ENCODE results near the gene SRD5A1.
"Not testable (repeated sequence)": the region's sequence is repeated elsewhere in the genome, so short reads cannot be mapped to it uniquely, and the experiment has no call there.

Gene SRD5A1

DNA sequence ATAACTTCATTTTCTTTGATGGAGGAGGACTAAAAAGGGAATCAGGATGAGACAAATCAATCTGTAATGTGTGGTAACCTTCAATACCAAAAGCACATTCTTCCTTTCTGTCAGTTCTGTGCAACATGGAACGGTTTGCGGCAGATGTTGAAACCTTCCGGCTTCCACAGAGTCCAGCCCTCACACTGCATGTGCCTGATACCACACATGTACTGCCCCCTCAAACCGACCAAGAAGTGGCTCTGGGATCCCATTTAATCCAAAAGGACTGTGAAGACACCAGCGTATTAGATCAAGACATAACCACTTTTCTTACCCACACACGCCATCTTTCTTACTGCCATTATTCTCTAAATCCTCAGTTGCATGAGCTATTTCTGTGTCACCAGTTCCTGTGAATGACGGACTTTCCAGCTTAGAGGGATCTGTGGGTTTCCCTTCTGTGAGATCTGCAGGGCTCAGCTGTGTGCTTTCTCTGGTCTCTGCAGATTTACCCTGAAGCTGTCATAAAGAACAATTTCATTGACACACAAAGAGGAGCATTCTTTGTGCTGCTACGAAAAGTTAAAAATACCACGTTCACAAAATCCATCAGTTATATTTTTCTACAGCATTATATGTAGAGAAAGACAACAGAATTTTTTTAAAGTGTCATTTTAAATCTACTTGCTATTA lies 26.2 kb upstream of the SRD5A1 start:
- no peak for DNase-seq

DNA sequence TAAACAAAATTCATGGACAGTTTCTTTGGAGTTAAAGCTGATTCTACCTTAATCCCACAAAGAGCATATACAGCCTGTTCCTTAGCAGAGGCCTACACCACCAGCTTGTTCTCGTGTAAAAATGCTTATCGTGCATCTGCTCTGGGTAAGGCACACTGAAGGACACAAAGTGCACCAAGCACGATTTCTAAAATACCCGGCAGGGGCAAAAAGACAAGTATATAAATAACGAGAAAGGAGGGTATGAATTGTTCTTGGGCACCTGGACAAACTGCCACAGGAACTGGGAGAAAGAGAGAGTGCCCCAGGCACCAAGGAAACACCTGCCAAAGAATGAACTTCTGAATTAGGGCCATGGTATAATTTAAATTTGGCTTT lies 25.7 kb upstream of the SRD5A1 start:
- no peak for DNase-seq

DNA sequence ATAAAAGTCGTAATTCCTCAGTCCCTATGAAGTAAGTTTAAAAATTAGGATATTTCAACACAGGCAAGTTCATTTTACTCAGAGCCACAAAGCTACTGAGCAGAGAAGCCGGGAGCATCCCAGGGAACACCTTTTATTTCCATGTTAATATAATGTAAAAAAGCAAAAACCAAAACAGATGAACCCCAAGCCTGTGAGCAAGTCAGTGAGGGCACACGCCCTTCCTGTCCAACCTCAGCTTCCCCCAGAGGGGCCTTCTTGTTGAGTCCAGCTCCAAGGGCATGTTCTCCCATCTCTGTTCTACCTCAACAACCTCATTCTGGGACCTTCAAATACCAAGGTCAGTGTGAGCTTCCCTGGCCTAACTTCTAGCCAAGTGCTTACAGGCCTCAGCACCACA lies 25.2 kb upstream of the SRD5A1 start:
- no peak for DNase-seq

DNA sequence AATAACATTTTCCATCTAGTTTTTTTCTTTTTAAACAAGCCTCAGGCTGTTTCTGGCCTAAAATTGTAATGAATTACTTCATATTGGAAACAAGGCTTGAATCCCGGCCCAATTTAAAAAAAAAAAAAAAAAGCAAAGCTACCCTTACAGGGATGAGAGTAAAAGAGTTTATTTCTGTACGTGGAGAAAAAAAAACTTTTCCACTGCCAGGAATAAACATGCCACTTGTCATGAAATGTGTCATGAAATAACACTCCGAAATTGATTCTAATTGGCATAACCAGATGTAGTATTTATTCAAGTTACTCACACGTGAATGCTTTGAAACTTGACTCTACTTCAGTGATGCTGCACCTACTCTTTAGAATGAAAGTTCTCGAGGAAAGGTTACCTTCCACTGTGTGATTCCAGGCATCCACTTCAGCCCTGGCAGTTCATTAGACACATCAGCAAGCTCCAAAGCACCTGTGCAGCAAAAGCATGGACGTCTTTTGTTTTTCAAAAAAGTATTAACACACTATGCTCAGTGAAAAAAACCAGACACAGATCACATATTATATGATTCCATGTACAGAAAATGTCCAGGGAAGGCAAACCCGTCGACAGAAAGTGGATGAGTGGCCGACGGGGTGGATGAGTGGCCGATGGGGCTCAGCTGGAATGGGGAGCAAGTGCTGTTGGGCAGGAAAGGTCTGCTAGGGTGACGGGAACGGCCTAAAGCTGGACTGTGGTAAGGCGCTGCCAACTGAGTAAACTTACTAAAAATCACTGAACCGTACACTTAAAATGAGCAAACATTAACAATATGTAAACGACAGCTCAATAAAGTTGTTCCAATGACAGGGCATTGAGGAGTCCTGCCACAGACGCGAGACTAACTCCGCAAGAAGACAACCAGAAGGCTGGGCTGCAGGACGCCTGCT lies 21.6 kb upstream of the SRD5A1 start:
- DNase-seq: no peak

DNA sequence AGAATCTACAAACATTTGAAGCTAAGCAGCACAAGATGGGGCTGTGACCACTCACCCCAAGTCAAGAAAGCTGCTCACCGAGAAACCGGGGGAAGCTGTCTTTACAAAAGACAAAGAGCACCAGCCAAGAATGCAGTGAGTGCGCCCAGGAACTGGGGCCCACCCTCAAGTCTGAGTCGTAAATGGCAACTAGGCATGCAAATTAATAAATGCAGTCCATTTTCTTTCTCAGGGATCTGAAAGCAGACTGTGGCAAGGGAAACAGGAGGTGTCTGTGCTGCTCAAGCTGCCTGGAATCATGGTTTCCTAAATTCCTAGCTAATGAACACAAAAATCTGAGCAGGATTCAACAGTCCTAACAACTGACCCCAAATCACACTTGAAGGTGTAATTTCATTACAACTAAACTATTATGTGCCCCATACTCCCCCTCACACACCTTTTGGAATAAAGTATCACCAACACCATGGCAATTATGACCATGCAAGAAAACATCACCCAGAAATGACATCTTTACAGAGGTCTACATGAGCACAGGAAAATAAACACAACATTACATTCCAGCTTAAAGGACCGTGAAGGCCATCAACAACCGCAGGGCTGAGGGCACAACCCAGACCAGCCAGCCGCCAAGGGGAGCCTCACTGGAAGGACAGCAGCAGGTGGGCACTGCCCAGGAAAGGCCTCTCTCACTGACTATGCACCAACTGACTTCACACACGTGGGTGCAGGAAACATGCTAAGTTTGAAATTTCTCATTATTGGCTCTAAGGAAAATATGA lies 18.0 kb upstream of the SRD5A1 start:
- DNase-seq: no peak

DNA sequence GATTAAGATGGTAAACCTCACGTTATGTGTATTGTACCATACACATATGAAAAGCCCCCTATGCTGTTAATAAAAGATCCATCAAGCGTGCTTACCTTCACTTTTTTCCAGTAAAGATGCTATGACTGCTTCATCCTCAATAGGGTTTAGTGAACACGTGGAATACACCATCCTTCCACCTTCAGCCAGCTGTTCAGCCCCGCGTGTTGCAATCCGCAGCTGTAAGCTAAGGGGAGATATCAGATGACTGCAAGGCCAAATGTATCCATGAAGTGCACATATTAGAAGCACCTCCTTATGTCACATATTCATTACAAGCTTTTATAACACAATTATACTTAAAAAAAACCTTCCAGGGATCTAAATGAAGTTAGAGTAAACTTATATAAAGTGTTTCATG lies 16.6 kb upstream of the SRD5A1 start:
- no peak for DNase-seq

DNA sequence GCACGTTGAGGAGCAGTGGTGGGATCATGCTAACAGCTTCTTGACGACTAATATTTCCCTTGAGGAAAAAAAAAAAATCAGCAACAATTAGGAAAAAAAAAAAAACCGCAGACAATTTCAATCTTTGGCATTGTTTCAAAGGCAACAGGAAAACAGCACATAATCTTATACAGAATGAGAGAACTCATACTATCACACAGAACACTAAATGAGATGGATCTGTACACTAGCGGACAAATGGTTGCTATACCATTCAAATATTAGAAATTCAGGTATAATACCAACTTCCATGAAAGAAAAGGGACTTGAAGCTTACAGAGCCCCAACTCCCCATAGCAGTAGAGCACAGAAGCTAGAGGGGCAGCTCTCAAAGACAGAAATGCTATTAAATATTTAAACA lies 10.0 kb upstream of the SRD5A1 start:
- DNase-seq: no peak

DNA sequence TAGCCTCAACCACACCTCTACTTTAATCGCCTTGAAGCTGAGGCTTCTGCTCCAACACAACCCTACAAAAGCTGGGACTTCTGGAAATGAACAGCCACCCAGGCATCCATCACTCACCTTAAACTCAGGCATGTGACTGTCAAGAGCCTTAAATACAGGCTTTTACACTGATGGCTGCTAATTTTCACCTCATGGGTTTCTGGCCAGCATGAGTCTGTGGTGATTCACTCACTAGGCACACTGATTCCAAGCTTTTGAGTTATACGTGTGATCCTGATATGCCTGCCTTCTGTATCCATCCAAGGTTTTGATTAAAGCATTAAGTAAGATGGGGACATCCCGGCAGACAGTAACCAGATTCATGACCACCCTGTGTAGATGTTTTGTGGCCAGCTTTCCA lies 9.3 kb upstream of the SRD5A1 start:
- no peak for DNase-seq

DNA sequence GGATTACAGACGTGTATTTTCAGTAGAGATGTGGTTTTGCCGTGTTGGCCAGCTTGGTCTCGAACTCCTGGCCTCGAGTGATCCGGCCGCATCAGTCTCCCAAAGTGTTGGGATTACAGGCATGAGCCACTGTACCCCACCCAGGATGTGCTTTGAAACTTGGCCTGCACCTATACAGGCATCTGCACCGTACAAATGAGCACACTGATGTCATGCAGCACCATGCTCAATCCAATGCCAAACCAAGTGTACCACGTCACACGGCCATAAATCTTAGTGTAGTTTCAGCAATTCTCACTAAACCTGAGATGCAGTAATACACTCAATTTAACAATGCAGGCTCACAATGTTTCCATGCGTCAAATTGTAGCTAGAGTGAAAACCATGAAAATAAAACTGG lies 6.7 kb upstream of the SRD5A1 start:
- no peak for DNase-seq

DNA sequence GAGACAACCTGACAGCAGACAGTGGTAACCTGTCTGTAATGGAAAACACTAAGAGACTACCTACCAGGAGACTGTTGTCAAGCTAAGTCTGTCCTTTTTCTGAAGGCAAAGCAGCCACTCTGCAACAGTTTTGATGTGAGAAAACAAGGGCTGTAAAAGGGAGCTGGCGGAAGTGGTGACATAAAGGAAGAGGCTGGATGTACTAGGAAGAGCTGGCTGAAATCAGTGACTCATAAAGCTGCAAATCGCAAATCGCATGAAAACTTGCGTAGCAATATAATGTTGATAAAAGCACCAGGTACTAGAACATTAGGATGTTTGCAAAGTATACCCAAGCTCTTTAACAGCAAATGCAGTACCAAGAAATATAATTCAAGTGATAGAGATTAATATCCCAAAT lies 1.8 kb upstream of the SRD5A1 start:
- no peak for DNase-seq

DNA sequence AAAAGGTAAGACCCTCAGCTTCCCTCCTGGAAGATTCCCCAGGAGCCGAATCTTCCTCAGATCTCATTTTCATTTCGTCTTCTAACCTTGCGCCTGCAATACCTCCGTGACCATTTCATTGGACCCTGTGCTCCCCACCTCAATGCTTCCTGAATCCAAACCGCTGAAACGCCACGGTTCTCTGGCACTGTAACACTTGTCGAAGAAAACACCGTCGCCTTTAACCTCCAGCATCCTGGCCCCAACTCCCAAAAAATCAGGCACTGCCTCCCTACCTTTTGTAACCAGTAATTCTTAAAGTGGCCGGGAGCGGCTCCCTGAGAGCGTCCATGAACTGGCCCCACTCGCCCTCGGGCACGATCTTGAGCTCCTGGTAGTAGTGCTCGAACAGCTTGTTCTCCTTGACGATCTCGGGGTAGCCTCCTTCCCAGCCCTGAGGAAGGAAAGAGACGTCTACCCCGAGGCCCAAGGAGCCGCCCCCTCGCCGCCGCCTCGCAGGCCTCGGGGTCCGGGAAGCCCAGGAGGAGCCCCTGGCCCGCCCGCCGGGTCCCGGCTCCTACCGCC lies 834 bp upstream of the SRD5A1 start:
- no peak for DNase-seq

DNA sequence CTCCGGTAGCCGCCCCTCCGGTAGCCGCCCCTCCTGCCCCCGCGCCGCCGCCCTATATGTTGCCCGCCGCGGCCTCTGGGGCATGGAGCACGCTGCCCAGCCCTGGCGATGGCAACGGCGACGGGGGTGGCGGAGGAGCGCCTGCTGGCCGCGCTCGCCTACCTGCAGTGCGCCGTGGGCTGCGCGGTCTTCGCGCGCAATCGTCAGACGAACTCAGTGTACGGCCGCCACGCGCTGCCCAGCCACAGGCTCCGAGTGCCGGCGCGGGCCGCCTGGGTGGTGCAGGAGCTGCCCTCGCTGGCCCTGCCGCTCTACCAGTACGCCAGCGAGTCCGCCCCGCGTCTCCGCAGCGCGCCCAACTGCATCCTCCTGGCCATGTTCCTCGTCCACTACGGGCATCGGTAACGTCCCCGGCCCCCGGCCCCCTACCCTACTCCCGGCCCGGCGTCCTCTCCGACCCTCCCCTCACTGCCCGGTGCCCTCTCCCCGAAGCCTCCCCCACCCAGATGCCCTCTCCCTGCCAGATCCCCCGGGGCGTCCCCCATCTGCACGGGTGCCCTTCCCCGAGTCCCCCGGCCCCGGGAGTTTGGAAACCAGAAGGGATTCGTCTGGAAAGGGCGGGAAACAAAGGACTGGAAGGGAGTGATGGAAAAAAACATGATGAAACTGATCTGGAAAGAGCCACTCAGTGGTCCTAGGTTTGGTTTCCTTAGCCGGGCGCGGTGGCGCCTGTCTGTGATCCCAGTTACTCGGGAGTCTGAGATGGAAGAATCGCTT lies 417 bp downstream of the SRD5A1 start:
- no peak for DNase-seq

DNA sequence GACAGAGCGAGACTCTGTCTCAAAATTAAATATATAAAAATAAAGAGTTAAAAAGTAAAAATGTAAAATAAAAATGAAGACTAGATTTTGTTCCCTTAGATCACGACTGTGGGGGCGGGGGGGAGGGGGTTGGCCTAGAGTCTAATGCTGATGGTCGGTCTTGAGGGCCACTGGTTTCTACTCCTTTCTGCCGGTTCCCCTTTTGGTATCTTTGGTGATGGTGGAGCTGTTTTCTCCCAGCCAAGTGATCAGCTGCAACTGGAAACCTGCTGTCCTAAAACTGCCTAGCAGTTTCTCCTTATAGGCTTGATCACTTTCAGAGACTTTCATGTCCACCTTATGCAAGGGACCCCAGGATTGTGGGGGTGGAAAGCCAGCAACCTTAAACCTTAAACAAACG lies 1.1 kb downstream of the SRD5A1 start:
- no peak for DNase-seq

DNA sequence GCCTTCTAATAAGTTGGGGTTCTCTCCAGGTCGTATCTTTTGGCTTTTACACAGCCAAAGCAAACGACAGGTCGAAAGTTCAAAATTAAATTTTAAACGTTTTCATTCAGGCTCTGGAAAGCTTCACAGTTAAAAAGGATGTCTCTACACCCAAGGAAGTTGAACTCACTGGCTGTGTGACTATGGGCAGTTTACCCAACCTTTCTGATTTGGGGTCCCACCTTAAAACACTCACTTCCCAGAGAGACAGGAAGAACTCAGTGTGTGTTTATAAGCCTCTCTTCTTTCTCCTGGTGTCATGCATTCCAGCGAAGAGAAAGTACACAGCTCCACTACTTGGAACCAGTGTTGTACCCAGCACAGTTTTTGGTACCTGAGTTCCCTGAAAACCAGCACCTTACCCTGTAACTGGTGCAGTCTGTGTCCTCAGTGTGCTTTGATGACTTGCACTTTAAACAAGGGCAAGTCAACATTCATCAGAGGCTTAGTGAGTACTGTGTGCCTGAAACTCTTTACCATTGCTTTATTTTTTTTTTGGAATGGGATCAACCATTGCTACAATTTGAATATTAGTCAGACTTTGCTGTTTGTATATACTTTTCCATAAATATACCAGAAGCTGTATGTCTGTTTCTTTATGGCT lies 1.7 kb downstream of the SRD5A1 start:
- DNase-seq: no peak

DNA sequence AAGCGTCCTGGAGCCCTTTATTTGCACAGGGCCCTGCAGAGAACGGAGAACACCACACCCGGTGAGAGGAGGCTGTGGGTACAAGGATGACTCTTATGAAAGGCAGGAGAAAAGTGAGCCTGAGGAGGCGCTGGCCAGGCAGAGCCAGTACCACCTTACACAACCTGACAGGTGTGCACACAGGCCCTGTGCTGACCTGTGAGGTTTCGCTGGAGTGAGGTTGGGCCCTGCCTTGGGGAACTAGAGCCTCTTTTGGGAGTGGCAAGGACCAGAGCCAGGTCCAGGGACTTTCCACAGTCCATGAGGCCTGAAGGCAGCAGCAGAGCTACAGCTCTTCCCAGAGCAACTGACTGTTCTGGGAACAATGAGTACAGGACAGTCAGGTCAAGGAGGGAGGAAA lies 3.1 kb downstream of the SRD5A1 start:
- DNase-seq: no peak

DNA sequence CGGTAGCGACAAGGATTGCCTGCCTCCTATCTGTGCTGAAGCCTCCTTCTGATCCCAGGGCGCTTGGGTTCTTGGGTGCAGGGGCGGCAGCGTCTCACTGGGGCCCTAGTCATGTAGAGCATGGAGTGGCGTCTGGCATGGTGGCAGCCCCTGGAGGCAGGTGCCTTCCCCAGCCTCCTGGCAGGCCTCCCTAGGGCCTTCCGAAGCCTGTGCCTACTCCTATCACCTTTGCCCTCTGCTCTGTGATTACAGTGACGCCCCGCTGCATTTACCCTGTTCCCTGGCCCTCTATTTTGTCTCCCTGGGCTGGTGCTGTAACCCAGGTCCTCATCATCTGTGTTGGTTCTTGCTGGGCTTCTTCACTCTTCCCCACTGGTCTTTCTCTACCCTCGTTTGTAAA lies 3.8 kb downstream of the SRD5A1 start:
- no peak for DNase-seq

DNA sequence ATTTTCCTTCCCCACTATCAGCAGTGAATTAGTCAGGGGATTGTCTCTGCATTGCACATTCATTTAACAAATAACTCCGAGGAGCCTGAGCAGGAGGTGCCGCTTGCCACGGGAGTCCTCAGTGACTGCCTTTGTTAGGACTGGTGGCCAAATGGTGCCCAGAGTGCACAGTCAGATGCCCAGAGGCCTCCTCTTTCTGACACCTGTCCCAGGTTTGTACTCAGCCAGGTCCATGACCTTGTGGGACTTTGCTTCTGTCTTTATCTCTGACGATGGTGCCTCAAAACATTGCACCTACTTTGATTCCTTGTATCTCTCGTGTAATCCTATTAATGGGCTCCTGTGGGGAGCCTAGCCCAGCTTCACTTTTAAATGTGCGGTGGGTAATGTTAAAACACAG lies 4.3 kb downstream of the SRD5A1 start:
- no peak for DNase-seq

DNA sequence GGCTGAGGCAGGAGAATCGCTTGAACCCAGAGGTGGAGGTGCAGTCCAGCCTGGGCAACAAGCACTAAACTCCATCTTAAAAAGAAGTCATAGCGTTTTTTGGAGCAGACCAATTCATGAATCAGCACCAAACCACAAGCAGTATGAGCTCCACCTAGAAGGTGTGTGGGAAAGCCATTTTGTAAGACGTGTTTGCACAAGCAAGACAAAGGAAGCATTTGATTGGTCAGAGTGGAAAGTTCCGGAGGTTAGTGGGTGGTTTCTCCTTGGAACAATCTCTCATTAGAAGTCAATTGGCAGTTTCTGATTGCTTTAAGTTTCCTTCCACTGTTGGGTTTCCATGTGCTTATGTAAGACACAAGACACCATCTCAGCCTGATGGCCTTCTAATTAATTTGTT lies 5.0 kb downstream of the SRD5A1 start:
- no peak for DNase-seq

DNA sequence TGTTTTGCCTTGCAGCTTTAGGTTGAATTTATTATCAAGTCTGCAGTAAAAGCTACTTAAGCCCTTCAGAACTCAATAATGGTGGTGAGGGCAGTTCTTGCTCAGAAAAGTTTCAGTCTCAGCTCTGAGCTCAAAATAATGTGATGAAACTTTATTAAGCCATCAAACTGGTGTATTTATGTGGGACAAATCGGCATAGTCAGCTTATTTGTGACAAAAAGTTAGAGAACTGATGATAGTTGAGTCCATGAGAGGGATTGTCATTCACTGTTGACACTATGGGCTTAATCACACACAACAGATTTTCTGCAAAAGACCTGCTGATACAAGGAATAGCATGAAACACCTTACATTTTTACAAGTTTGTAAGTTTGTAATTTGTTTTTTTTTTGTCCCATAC lies 9.4 kb downstream of the SRD5A1 start:
- DNase-seq: no peak

DNA sequence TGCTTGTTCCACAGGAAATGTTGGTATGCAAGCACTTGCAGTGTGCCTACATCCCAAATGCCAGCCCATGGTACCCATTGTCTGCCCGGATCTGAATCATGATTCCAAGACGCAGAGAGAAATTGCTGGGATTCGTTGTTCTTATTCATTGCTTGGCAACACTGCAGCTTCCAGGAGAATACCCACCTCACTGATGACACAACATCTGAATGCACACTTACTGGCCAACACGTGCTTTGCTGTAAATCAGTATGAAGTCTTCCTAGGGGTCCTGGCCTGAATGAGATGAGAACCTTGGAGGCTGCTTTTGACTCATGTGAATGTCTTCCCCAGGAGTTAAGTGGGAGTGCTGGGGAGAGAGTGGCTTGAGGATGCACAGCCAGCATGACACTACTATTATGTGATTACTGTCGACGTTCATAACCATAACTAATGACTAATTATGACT lies 11.6 kb downstream of the SRD5A1 start:
- no peak for DNase-seq

DNA sequence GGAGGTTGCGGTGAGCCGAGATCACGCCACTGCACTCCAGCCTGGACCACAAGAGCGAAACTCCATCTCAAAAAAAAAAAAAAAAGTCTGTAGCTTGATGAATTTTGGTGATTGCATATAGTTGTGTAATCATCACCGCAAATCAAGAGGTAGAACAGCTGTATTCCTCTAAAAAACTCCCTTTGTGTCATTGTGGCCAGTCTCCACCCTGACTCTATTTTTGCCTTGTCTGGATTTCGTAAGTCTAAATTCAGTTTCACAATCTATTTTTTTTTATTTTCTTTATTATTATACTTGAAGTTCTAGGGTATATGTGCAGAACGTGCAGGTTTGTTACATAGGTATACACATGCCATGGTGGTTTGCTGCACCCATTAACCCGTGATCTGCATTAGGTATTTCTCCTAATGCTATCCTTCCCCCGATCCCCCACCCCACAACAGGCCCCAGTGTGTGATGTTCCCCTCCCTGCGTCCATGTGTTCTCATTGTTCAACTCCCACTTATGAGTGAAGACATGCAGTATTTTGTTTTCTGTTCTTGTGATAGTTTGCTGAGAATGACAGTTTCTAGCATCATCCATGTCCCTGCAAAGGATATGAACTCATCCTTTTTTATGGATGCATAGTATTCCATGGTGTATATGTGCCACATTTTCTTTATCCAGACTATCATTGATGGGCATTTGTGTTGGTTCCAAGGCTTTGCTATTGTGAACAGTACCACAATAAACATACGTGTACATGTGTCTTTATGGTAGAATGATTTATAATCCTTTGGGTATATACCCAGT lies 12.5 kb downstream of the SRD5A1 start:
- DNase-seq: not testable (repeated sequence)

All from effector CD8-positive, alpha-beta T cell (primary cell).